Right ventricle myocardium superior (tissue), 1 donor: ENCODE measurements around the gene SFR1. TPM values are rescaled to one million over a fixed set of nuclear protein-coding genes. Genes with fewer than 3 reads are reported as not detected.
"Not testable (repeated sequence)": the region's sequence is repeated elsewhere in the genome, so short reads cannot be mapped to it uniquely, and the experiment has no call there.

Experiments
- ATAC-seq: fragments of 200-7000 bp; cut with Tn5 transposase; one replicate; pipeline ENCODE4 v1.9.1; 2020; ENCODE audit warnings: mild to moderate bottlenecking; ENCODE audit not compliant: poor library complexity
- DNase-seq: peaks from one replicate; pipeline ENCODE4 v3.0.0-alpha.2; 2020
- intact Hi-C: fragments of 100-400 bp; cut with DNase I; formaldehyde crosslinking; loops from one replicate; pipeline ENCODE4 v1.11.2; 2022
- total RNA-seq: library from RNA; stranded (reverse); fragmentation: NEBNext Ultra II Directional; extraction: Animal tissue kit (Norgen Biotek cat#: 25700); gene quantifications from one replicate; pipeline ENCODE4 v1.2.1, GENCODE V29; 2021
- donor health status: DM: no; HTN: yes; CAD: no; lungs with severe emphysema.

The SFR1 gene
- total RNA-seq, 1 donor from 2014 or later: 4.9 TPM

DNA sequence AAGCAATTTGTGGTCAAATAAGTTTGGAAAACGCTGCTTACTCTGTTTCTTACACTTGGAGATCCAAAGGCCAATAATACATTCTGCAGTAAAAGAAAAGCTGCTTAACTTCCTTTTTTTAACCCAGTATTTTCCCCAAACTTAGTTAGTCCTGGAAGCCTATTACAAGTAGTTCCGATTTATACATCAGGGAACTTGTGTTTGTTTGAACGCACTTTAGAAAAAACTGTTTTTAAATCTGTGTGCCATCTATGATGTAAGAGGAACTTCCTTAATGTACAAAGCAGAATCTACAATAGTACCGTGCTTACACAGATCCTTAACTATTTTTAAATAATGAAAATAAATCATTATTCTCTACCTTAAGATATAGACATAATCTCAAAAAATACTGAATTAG, 23.0 kb downstream of the SFR1 start:
- DNase-seq: no peak
- ATAC-seq: no peak
- intact Hi-C loops: no loop called here

DNA sequence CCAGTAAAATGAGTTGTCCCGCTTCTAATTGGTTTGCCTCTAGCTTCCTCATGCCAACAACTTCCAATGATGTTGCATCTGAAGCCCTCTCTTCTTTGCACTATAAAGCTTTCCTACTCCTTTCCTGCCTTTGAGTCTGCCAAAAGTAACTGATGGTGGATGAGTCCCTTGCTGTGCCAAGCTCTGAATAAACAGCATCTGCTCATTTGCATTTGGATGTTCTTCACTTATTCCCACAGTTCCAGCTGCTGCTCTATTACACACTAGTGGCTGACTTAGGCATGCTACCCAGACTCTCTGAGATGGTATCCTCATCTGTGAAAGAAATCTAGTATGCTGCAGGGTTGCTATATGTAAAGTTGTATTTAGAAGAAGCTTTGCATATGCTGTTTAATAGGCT, 24.9 kb downstream of the SFR1 start:
- intact Hi-C loops: no loop called here
- DNase-seq: no peak
- ATAC-seq: no peak

DNA sequence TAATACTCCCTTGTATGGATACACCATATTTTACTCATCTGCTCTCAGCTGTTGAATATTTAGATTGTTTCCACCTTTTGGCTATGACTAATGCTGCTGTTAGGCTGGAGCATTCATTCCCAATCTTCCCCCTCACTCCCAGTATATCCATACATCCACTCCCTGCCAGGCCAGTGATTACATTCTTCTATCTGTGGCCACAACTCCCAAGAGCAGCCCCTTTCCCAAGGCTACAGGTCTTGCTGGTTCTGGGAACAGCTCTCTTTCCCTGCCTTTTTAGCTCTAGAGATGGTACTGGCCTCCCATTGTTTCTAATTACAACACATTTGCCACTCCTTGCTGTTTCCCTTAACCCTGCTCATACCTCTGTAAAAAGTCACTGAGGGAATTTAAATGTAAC, 28.2 kb downstream of the SFR1 start:
- ATAC-seq (no peak), DNase-seq (no peak)
- intact Hi-C loops: no loop called here

DNA sequence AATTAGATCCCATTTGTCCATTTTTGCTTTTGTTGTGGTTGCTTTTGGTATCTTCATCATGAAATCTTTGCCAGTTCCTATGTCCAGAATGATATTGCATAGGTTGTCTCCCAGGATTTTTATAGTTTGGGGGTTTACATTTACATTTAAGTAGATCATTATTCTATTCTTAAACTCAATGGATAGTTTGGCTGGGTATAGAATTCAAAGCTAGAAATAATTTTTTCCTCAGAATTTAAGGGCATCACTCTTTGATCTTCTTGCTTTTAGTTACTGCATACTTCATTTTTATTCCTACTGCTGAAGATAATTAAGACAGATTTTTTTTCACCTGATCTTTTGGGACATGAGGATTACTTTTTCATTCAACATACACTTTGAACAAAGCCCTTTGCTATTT, 29.8 kb downstream of the SFR1 start:
- ATAC-seq (no peak), DNase-seq (no peak)
- intact Hi-C loops: no loop called here

DNA sequence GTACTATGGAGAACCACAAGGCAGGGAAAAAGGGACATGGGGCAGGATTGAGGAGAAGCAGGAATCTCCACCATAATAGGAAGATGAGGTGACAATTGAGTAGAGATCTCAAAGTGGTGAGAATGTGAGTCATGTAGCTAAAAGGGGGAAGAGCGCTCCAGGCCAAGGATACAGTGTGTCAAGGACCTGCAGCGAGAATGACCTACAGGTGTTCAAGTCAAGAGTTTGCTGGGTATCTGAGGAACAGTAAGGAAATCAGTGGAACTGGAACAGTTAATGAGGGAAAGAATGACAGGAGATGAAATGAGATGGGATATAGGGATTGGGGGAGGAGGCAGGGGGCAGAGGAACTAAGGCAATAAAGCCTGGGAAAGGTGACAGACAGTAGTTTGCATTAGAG, 33.6 kb downstream of the SFR1 start:
- ATAC-seq: no peak
- no peak for DNase-seq
- intact Hi-C loops: no loop called here

DNA sequence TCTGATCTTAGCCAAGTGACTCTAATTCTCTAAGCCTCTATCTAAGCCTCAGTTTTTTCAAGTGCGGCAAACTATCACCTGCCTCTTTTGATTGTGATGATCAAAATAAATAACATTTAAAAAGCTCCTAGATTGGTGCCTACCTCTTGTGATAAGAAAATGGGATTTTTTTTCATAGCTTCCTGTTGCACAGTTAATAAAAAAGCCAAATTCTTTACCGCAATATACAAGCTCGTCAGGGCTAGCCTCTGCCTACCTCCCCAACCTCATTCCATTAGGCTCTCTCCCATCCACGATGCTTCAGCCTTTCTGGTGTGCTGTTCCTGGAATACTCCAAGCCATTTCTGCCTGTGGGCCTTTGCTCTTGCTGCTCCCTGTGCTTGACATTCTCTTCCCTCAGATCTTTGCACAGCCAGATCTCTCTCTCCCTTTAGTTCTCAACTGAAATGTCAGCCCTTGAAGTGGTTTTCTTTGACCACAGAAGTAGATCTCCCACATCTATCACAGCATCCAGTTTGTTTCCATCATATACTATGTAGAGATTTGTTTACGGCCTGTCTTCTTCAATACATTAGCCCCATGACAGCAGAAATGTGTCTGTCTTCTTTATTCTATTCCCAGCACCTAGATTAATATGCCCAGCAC, 48.8 kb downstream of the SFR1 start:
- no peak for DNase-seq
- intact Hi-C loops: no loop called here

DNA sequence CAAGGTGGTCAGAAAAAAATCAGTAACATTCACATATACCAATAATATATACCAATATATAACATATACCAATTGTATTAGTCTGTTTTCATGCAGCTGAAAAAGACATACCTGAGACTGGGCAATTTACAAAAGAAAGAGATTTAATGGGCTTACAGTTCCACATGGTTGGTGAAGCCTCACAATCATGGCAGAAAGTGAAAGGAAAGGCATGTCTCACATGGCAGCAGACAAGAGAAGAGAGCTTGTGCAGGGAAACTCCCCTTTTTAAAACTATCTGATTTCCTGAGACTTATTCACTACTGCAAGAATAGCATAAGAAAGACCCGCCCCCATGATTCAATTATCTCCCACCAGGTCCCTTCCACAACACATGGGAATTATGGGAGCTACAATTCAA, 52.2 kb downstream of the SFR1 start:
- ATAC-seq, intact Hi-C loops, DNase-seq: not testable (repeated sequence)

More for the DNA sequence above, 48.8 kb downstream of the SFR1 start:
- no peak for ATAC-seq

Other genes with a start within 250 kb of the SFR1 start
- 29.7 TPM for gene STN1, start 204.0 kb upstream of the SFR1 start, total RNA-seq
- gene SLK, start 155.0 kb upstream of the SFR1 start, total RNA-seq: 28.1 TPM
- gene COL17A1, start 36.3 kb upstream of the SFR1 start, total RNA-seq: not detected
- gene CFAP43, start 110.2 kb downstream of the SFR1 start, total RNA-seq: not detected
- gene GSTO1, start 132.7 kb downstream of the SFR1 start, total RNA-seq: 173 TPM
- 1.0 TPM for gene GSTO2, start 147.0 kb downstream of the SFR1 start, total RNA-seq
- 29.1 TPM for gene ITPRIP, start 216.3 kb downstream of the SFR1 start, total RNA-seq
- 2.2 TPM for gene CFAP58, start 231.7 kb downstream of the SFR1 start, total RNA-seq